ENCODE data around the gene CCDC102B.

CCDC102B gene

GRCh38 chr18:68830256-68831045 lies 32.6 kb downstream of the CCDC102B start:
- TF ChIP-seq CTCF (IDR thresholded peaks at IDR 0.05; ENCODE audit: low read depth, low read length, missing control alignments): no peak
- in situ Hi-C loops (cut with HindIII; ENCODE audit: low pct_ligation_motif_present, low sequenced_read_pairs): no loop called here
- Histone ChIP-seq H3K4me3 (ENCODE audit: low read depth, low read length) (no peak overlapping the region), H3K27ac (no peak overlapping the region), H3K36me3 (replicated peaks) (no peaks in the 10 kb centered on the region), H3K27me3 (replicated peaks) (no peaks in the 10 kb centered on the region)
- no peak for DNase-seq

GRCh38 chr18:68833756-68834155 lies 35.9 kb downstream of the CCDC102B start:
- Histone ChIP-seq H3K4me3 (ENCODE audit: low read depth, low read length) (no peak overlapping the region), H3K27ac (peak overlapping the region; percentile 1), H3K36me3 (replicated peaks) (no peaks in the 10 kb centered on the region), H3K27me3 (replicated peaks) (no peaks in the 10 kb centered on the region)
- in situ Hi-C loops (cut with HindIII; ENCODE audit: low pct_ligation_motif_present, low sequenced_read_pairs): no loop called here
- DNase-seq: no peak
- TF ChIP-seq CTCF (IDR thresholded peaks at IDR 0.05; ENCODE audit: low read depth, low read length, missing control alignments): no peak

GRCh38 chr18:68837665-68838451 lies 40.0 kb downstream of the CCDC102B start:
- no peak overlapping the region for H3K4me3 ChIP-seq (ENCODE audit: low read depth, low read length)
- peak; percentile 29 for DNase-seq
- H3K27me3 ChIP-seq (replicated peaks): no peaks in the 10 kb centered on the region
- in situ Hi-C loops (cut with HindIII; ENCODE audit: low pct_ligation_motif_present, low sequenced_read_pairs): no loop called here
- peak overlapping the region; percentile 67 for H3K27ac ChIP-seq
- no peak for TF ChIP-seq CTCF (IDR thresholded peaks at IDR 0.05; ENCODE audit: low read depth, low read length, missing control alignments)
- no peaks in the 10 kb centered on the region for H3K36me3 ChIP-seq (replicated peaks)

DNA sequence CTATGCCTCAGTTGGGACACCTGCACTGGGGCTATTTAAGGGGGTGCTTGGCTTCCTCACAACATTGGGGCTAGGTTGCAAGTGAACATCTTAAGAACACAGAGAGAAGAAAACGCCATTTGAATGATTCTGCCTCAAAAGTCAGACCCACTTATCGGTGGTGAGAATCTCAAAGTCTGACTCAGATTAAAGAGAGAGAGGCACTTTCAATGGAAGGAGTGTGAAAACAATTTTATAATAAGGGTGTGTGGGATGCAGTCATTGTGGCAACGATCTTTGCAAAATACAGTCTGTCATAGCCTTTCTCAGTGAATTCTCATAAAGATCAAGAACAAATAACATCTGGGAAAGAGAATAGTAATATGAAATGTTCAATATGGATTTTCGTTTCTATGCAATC lies 41.8 kb downstream of the CCDC102B start:
- no peak overlapping the region for H3K4me3 ChIP-seq (ENCODE audit: low read depth, low read length)
- no peak for TF ChIP-seq CTCF (IDR thresholded peaks at IDR 0.05; ENCODE audit: low read depth, low read length, missing control alignments)
- in situ Hi-C loops (cut with HindIII; ENCODE audit: low pct_ligation_motif_present, low sequenced_read_pairs): no loop called here
- peak; percentile 28 for DNase-seq
- no peaks in the 10 kb centered on the region for H3K36me3 ChIP-seq (replicated peaks)
- peak overlapping the region; percentile 95 for H3K27ac ChIP-seq
- no peaks in the 10 kb centered on the region for H3K27me3 ChIP-seq (replicated peaks)

DNA sequence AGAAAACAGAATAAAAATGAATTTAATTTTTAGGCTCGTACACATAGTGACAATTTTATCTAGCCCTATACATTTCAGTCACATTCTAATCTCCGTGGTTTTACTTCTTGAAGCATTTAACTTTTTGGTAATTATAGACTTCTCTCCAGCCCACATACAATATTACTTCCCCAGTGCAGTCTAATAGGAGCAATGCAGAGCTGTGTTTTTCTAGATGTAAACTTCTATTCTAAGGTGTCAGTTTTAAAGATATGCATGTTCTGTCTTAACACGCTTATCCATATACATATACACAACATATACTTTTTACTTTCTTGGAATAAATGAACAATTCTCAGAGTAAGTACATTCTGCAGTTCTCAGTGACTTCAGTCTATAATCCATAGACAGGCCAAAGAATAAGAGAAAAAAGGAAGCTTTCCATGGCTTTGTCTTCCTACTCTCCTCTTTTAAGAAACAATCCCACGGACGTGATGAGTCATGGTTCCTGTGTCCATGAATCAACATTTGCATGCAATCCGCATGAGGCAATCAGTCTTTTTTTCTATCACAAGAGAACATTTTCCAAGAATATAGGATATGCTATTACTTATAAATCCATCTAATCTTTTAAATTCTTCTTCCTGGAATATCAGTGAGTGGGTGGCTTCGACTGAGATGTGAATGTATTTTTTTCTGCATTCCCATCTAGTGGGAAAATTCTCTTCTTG lies 42.8 kb downstream of the CCDC102B start:
- no peak overlapping the region for H3K4me3 ChIP-seq (ENCODE audit: low read depth, low read length)
- no peaks in the 10 kb centered on the region for H3K36me3 ChIP-seq (replicated peaks)
- no peaks in the 10 kb centered on the region for H3K27me3 ChIP-seq (replicated peaks)
- TF ChIP-seq CTCF (IDR thresholded peaks at IDR 0.05; ENCODE audit: low read depth, low read length, missing control alignments): no peak
- in situ Hi-C loops (cut with HindIII; ENCODE audit: low pct_ligation_motif_present, low sequenced_read_pairs): no loop called here
- DNase-seq: peak; percentile 94
- H3K27ac ChIP-seq: peak overlapping the region; percentile 95

Data from brain microvascular endothelial cell (primary cell).